Ovary (tissue), 9 donors: ENCODE results near the gene EYA2. TPM values are rescaled to one million over a fixed set of nuclear protein-coding genes. Genes with fewer than 3 reads are reported as not detected.

Source experiments
- DNase-seq, 5 donors: peaks; one replicate each; pipeline ENCODE4 v3.0.0-alpha.2; 2019 to 2020
- H3K27ac ChIP-seq, 2 donors: fragments of 200-600 bp; one replicate each; pipeline versions ENCODE4 v1.5.1 to v1.8.0; 2019 to 2022
- H3K27me3 ChIP-seq: fragments of 200-600 bp; one replicate; pipeline ENCODE4 v1.8.0; 2022
- H3K36me3 ChIP-seq: fragments of 200-600 bp; sonication (generic); one replicate; pipeline ENCODE4 v1.5.1; 2019
- H3K4me1 ChIP-seq: one replicate; pipeline ENCODE4 v1.8.1; 2013; ENCODE audit warnings: mild to moderate bottlenecking, moderate library complexity; ENCODE audit not compliant: insufficient read depth
- H3K4me3 ChIP-seq: fragments of 200-600 bp; sonication (generic); one replicate; pipeline ENCODE4 v1.5.1; 2017
- H3K9me3 ChIP-seq, 2 donors: fragments of 200-600 bp in 1 of 2; sonication (generic) in 1 of 2; one replicate each; pipeline versions ENCODE4 v1.5.1 to v1.8.1; 2013 to 2019; ENCODE audit warnings: mild to moderate bottlenecking in 1 of 2, moderate library complexity in 1 of 2
- EP300 ChIP-seq: sonication (generic); formaldehyde crosslinking; IDR thresholded peaks from one replicate; pipeline ENCODE4 v1.6.1; 2017; ENCODE audit warnings: antibody characterized with exemption
- POLR2A ChIP-seq: fragments of 450-650 bp; IDR thresholded peaks from one replicate; pipeline ENCODE4 v1.6.1; 2017; ENCODE audit warnings: antibody characterized with exemption, mild to moderate bottlenecking, moderate library complexity
- WGBS, 3 donors: extraction: QIAGEN DNeasy Blood & Tissue Kit in 1 of 3; methylation state at CpG; one replicate each; pipeline versions ENCODE4 v1.1.5 to v1.1.7; 2013 to 2017; 5-methylcytosine and 5-hydroxymethylcytosine counted together
- intact Hi-C, 4 donors: fragments of 100-400 bp; cut with DNase I; formaldehyde crosslinking; loops; one replicate each; pipeline versions ENCODE4 v1.11.0 to v1.15.1; 2022 to 2023
- polyA plus RNA-seq, 2 donors: library from polyadenylated mRNA; stranded (reverse); fragments of 200-250 nt in 1 of 2; fragments of 350-450 nt in 1 of 2; fragmentation: Illumina TruSeq in 1 of 2; extraction: RNeasy Lipid Tissue Mini Kit (QIAGEN cat#74804) in 1 of 2; gene quantifications; one replicate each; pipeline ENCODE4 v1.2.3, GENCODE V29; 2013 to 2014
- total RNA-seq, 7 donors: library from RNA; depleted of rRNA in 2 of 7; stranded (reverse); fragments of >200 nt in 2 of 7; fragmentation: NEBNext Ultra II Directional in 3 of 7; extraction: Animal tissue kit (Norgen Biotek cat#: 25700) in 3 of 7; gene quantifications; one replicate each; pipeline versions ENCODE4 v1.1.0 to v1.2.4, GENCODE V29; 2016 to 2023
- TF ChIP-seq, protein P1 (sequence below), 3 donors: fragments of 450-650 bp in 2 of 3; fragments of 200-600 bp in 1 of 3; IDR thresholded peaks; one replicate each; pipeline versions ENCODE4 v1.5.1 to v1.8.0; 2016 to 2022; ENCODE audit warnings: antibody characterized with exemption in 3 of 3, mild to moderate bottlenecking in 1 of 3
- donor health status: DM: no; HTN: no; CAD: no; lungs with moderate emphysema.
- donor health status: DM: no; HTN: no; CAD: no.
- donor health status: Bipolar disorder and iron deficiency.
- donor health status: DM: yes; HTN: yes; CAD: no.
- donor health status: DM: no; HTN: no; CAD: no.
- donor health status: DM: yes; HTN: yes; CAD: no.

The EYA2 gene
- total and polyA plus RNA-seq, 9 donors = 0.18 to 7.6 (median 1.7) TPM

GRCh38 chr20:46943861-46944591 lies 49.4 kb downstream of the EYA2 start:
- intact Hi-C loops = no loop called here
- no peak overlapping the region for H3K4me3 ChIP-seq
- H3K4me1 ChIP-seq = no peaks in the 10 kb centered on the region
- no peaks in the 10 kb centered on the region for H3K9me3 ChIP-seq
- WGBS, 3 donors = 79 to 81% (median 79%) methylated on average over 11 of the region's 11 CpGs
- no peaks in the 10 kb centered on the region for H3K27me3 ChIP-seq
- no peaks in the 10 kb centered on the region for H3K36me3 ChIP-seq
- TF ChIP-seq POLR2A (no peak), EP300 (no peak)
- TF ChIP-seq, protein P1, sequence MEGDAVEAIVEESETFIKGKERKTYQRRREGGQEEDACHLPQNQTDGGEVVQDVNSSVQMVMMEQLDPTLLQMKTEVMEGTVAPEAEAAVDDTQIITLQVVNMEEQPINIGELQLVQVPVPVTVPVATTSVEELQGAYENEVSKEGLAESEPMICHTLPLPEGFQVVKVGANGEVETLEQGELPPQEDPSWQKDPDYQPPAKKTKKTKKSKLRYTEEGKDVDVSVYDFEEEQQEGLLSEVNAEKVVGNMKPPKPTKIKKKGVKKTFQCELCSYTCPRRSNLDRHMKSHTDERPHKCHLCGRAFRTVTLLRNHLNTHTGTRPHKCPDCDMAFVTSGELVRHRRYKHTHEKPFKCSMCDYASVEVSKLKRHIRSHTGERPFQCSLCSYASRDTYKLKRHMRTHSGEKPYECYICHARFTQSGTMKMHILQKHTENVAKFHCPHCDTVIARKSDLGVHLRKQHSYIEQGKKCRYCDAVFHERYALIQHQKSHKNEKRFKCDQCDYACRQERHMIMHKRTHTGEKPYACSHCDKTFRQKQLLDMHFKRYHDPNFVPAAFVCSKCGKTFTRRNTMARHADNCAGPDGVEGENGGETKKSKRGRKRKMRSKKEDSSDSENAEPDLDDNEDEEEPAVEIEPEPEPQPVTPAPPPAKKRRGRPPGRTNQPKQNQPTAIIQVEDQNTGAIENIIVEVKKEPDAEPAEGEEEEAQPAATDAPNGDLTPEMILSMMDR (IDR thresholded peaks at IDR 0.05) = no peak
- no peak overlapping the region for H3K27ac ChIP-seq
- DNase-seq = no peak

DNA sequence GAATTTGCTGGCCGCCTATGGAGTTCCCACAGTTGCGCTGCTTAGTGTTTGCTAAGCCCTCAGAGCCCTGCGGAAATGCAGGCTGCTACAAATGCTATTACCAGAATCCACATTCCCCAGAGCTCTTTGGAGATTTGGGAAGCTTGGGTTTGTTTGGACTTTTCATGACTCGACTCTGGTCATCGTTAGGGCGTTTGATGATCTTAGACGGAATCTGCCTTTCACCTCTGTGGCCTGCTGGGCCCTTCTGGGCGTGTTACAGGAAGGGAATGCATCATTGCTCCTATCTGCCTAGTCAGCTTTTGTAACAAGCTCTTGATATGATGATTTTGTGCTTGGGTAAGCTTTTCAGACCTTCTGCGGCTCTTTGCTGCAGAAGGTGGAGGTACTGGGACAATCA lies 50.8 kb downstream of the EYA2 start:
- no peak for TF ChIP-seq POLR2A
- TF ChIP-seq, protein P1 (IDR thresholded peaks at IDR 0.05) = no peak
- Histone ChIP-seq H3K27ac (no peak overlapping the region), H3K4me1 (no peaks in the 10 kb centered on the region), H3K4me3 (no peak overlapping the region), H3K27me3 (no peaks in the 10 kb centered on the region), H3K9me3 (no peaks in the 10 kb centered on the region), H3K36me3 (no peaks in the 10 kb centered on the region)
- intact Hi-C loops = no loop called here
- DNase-seq = no peak
- 71 to 78% (median 71%) methylated on average over 9 of the region's 9 CpGs for WGBS, 3 donors

- Histone ChIP-seq H3K4me3 (no peak overlapping the region), H3K36me3 (no peaks in the 10 kb centered on the region), H3K9me3 (no peaks in the 10 kb centered on the region), H3K27me3 (no peaks in the 10 kb centered on the region), H3K4me1 (no peaks in the 10 kb centered on the region), H3K27ac (no peak overlapping the region)
- WGBS, 3 donors = 58 to 74% (median 64%) methylated on average over 7 of the region's 7 CpGs
- no peak for DNase-seq
- TF ChIP-seq POLR2A = no peak
- TF ChIP-seq, protein P1 (IDR thresholded peaks at IDR 0.05) = no peak
- TF ChIP-seq EP300 = no peak
- intact Hi-C loops = no loop called here
These were observed 51.6 kb downstream of the EYA2 start for GRCh38 chr20:46946181-46946624.

DNA sequence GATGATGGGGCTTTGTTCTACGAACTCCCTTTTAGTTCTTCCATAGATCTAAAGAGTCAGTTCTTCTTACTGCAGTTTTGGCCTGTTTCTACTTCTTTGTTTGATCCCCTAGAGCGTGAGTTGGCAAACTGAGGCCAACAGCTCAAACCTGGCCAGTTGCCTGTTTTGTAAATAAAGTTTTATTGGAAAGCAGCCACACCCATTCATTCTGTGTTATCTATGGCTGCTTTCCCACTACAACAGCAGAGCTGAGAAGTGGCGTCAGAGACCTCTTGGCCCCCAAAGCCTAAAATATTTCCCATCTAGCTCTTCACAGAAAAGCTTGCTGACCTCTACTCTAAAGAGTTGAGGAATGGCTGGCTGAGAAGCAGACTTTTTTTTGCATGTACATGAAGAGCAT lies 52.2 kb downstream of the EYA2 start:
- no peaks in the 10 kb centered on the region for H3K9me3 ChIP-seq
- no peaks in the 10 kb centered on the region for H3K36me3 ChIP-seq
- no peak overlapping the region for H3K27ac ChIP-seq
- WGBS, 3 donors = 63 to 67% (median 66%) methylated on average over 3 of the region's 3 CpGs
- H3K27me3 ChIP-seq = no peaks in the 10 kb centered on the region
- no peak overlapping the region for H3K4me3 ChIP-seq
- no peaks in the 10 kb centered on the region for H3K4me1 ChIP-seq
- no peak for DNase-seq
- intact Hi-C loops = no loop called here
- no peak for TF ChIP-seq POLR2A
- TF ChIP-seq, protein P1 (IDR thresholded peaks at IDR 0.05) = no peak
- no peak for TF ChIP-seq EP300
